ENCODE data around the gene PFKFB1. TPM values are rescaled to one million over a fixed set of nuclear protein-coding genes. Genes with fewer than 3 reads are reported as not detected.

The PFKFB1 gene
- total RNA-seq, 1 experiment from 2014 or later = 0.22 TPM

GRCh38 chrX:55026840-55027239 is 32.9 kb upstream of the PFKFB1 start:
- DNase-seq = no peak
- H3K4me3 ChIP-seq (ENCODE audit: low read length) = no peak overlapping the region
- no peaks in the 10 kb centered on the region for H3K9me2 ChIP-seq (replicated peaks; ENCODE audit: insufficient read depth, low read length)

GRCh38 chrX:55026143-55026542 is 32.2 kb upstream of the PFKFB1 start:
- Histone ChIP-seq H4K20me1 (ENCODE audit: insufficient read depth, low read depth, low read length) (no peaks in the 10 kb centered on the region), H3K4me3 (ENCODE audit: low read length) (no peak overlapping the region), H3K27ac (ENCODE audit: low read length) (no peak overlapping the region), H3K36me3 (ENCODE audit: insufficient read depth, low read length) (no peaks in the 10 kb centered on the region), H3K27me3 (ENCODE audit: low read length) (no peaks in the 10 kb centered on the region), H3K9me2 (replicated peaks; ENCODE audit: insufficient read depth, low read length) (no peaks in the 10 kb centered on the region), H3K9me3 (ENCODE audit: low read length) (no peaks in the 10 kb centered on the region), H2AFZ (ENCODE audit: low read length) (no peak overlapping the region), H3K4me1 (ENCODE audit: low read length) (no peaks in the 10 kb centered on the region), H3K9ac (ENCODE audit: low read length) (no peak overlapping the region), H3K79me2 (ENCODE audit: low read length) (no peaks in the 10 kb centered on the region), H3K4me2 (ENCODE audit: low read depth, low read length, poor library complexity, severe bottlenecking) (no peak overlapping the region)
- no peak for DNase-seq

More at GRCh38 chrX:55026840-55027239, 32.9 kb upstream of the PFKFB1 start:
- no peaks in the 10 kb centered on the region for H4K20me1 ChIP-seq (ENCODE audit: insufficient read depth, low read depth, low read length)
- no peaks in the 10 kb centered on the region for H3K36me3 ChIP-seq (ENCODE audit: insufficient read depth, low read length)
- H3K79me2 ChIP-seq (ENCODE audit: low read length) = no peaks in the 10 kb centered on the region
- H3K9ac ChIP-seq (ENCODE audit: low read length) = no peak overlapping the region
- no peaks in the 10 kb centered on the region for H3K4me1 ChIP-seq (ENCODE audit: low read length)
- H2AFZ ChIP-seq (ENCODE audit: low read length) = no peak overlapping the region
- no peaks in the 10 kb centered on the region for H3K27me3 ChIP-seq (ENCODE audit: low read length)
- no peak overlapping the region for H3K4me2 ChIP-seq (ENCODE audit: low read depth, low read length, poor library complexity, severe bottlenecking)
- no peaks in the 10 kb centered on the region for H3K9me3 ChIP-seq (ENCODE audit: low read length)
- no peak overlapping the region for H3K27ac ChIP-seq (ENCODE audit: low read length)

GRCh38 chrX:55014897-55015299 is 20.9 kb upstream of the PFKFB1 start:
- H3K4me2 ChIP-seq (ENCODE audit: low read depth, low read length, poor library complexity, severe bottlenecking) = no peak overlapping the region
- no peaks in the 10 kb centered on the region for H3K36me3 ChIP-seq (ENCODE audit: insufficient read depth, low read length)
- no peaks in the 10 kb centered on the region for H3K79me2 ChIP-seq (ENCODE audit: low read length)
- H3K4me1 ChIP-seq (ENCODE audit: low read length) = no peaks in the 10 kb centered on the region
- no peak overlapping the region for H2AFZ ChIP-seq (ENCODE audit: low read length)
- no peak overlapping the region for H3K9ac ChIP-seq (ENCODE audit: low read length)
- no peak overlapping the region for H3K4me3 ChIP-seq (ENCODE audit: low read length)
- no peaks in the 10 kb centered on the region; the same call in 1 of the 2 replicates for H3K9me3 ChIP-seq (ENCODE audit: low read length)
- H3K27ac ChIP-seq (ENCODE audit: low read length) = no peak overlapping the region
- DNase-seq = no peak
- H3K9me2 ChIP-seq (replicated peaks; ENCODE audit: insufficient read depth, low read length) = no peaks in the 10 kb centered on the region
- H3K27me3 ChIP-seq (ENCODE audit: low read length) = no peaks in the 10 kb centered on the region
- H4K20me1 ChIP-seq (ENCODE audit: insufficient read depth, low read depth, low read length) = no peaks in the 10 kb centered on the region

GRCh38 chrX:55011294-55011693 is 17.3 kb upstream of the PFKFB1 start:
- Histone ChIP-seq H2AFZ (ENCODE audit: low read length) (no peak overlapping the region), H3K9me3 (ENCODE audit: low read length) (no peaks in the 10 kb centered on the region; the same call in 1 of the 2 replicates), H3K4me3 (ENCODE audit: low read length) (no peak overlapping the region), H3K27me3 (ENCODE audit: low read length) (no peaks in the 10 kb centered on the region), H3K9me2 (replicated peaks; ENCODE audit: insufficient read depth, low read length) (no peaks in the 10 kb centered on the region), H3K4me1 (ENCODE audit: low read length) (no peaks in the 10 kb centered on the region), H3K27ac (ENCODE audit: low read length) (no peak overlapping the region), H3K9ac (ENCODE audit: low read length) (no peak overlapping the region), H4K20me1 (ENCODE audit: insufficient read depth, low read depth, low read length) (no peaks in the 10 kb centered on the region), H3K79me2 (ENCODE audit: low read length) (no peaks in the 10 kb centered on the region), H3K36me3 (ENCODE audit: insufficient read depth, low read length) (no peaks in the 10 kb centered on the region), H3K4me2 (ENCODE audit: low read depth, low read length, poor library complexity, severe bottlenecking) (no peak overlapping the region)
- DNase-seq = peak; percentile 58

- no peak for DNase-seq
- H3K4me2 ChIP-seq (ENCODE audit: low read depth, low read length, poor library complexity, severe bottlenecking) = no peak overlapping the region
Measured at GRCh38 chrX:55008571-55009358, 14.8 kb upstream of the PFKFB1 start.

GRCh38 chrX:55007656-55008055 is 13.7 kb upstream of the PFKFB1 start:
- peaks cover 7% of the 10 kb centered on the region; the same call in 1 of the 2 replicates for H3K36me3 ChIP-seq (ENCODE audit: insufficient read depth, low read length)
- no peaks in the 10 kb centered on the region for H3K27me3 ChIP-seq (ENCODE audit: low read length)
- no peaks in the 10 kb centered on the region for H3K4me1 ChIP-seq (ENCODE audit: low read length)
- H3K4me3 ChIP-seq (ENCODE audit: low read length) = no peak overlapping the region
- no peaks in the 10 kb centered on the region for H3K79me2 ChIP-seq (ENCODE audit: low read length)
- DNase-seq = no peak
- H3K9me2 ChIP-seq (replicated peaks; ENCODE audit: insufficient read depth, low read length) = no peaks in the 10 kb centered on the region
- no peak overlapping the region for H2AFZ ChIP-seq (ENCODE audit: low read length)
- no peak overlapping the region for H3K4me2 ChIP-seq (ENCODE audit: low read depth, low read length, poor library complexity, severe bottlenecking)
- H4K20me1 ChIP-seq (ENCODE audit: insufficient read depth, low read depth, low read length) = no peaks in the 10 kb centered on the region
- no peak overlapping the region for H3K27ac ChIP-seq (ENCODE audit: low read length)
- H3K9ac ChIP-seq (ENCODE audit: low read length) = no peak overlapping the region
- H3K9me3 ChIP-seq (ENCODE audit: low read length) = no peaks in the 10 kb centered on the region

More at GRCh38 chrX:55008571-55009358, 14.8 kb upstream of the PFKFB1 start:
- Histone ChIP-seq H2AFZ (ENCODE audit: low read length) (no peak overlapping the region), H3K27ac (ENCODE audit: low read length) (no peak overlapping the region), H3K4me3 (ENCODE audit: low read length) (no peak overlapping the region), H3K27me3 (ENCODE audit: low read length) (no peaks in the 10 kb centered on the region), H3K79me2 (ENCODE audit: low read length) (no peaks in the 10 kb centered on the region), H3K9me3 (ENCODE audit: low read length) (no peaks in the 10 kb centered on the region; the same call in 1 of the 2 replicates), H4K20me1 (ENCODE audit: insufficient read depth, low read depth, low read length) (no peaks in the 10 kb centered on the region), H3K9me2 (replicated peaks; ENCODE audit: insufficient read depth, low read length) (no peaks in the 10 kb centered on the region), H3K9ac (ENCODE audit: low read length) (no peak overlapping the region), H3K36me3 (ENCODE audit: insufficient read depth, low read length) (peaks cover 2% of the 10 kb centered on the region; the same call in 1 of the 2 replicates), H3K4me1 (ENCODE audit: low read length) (no peaks in the 10 kb centered on the region)

- Histone ChIP-seq H3K4me1 (ENCODE audit: low read length) (no peaks in the 10 kb centered on the region), H3K9ac (ENCODE audit: low read length) (no peak overlapping the region), H3K79me2 (ENCODE audit: low read length) (no peaks in the 10 kb centered on the region), H2AFZ (ENCODE audit: low read length) (no peak overlapping the region), H3K9me3 (ENCODE audit: low read length) (no peaks in the 10 kb centered on the region), H3K27me3 (ENCODE audit: low read length) (no peaks in the 10 kb centered on the region), H3K36me3 (ENCODE audit: insufficient read depth, low read length) (peaks cover 7% of the 10 kb centered on the region; the same call in 1 of the 2 replicates), H3K4me2 (ENCODE audit: low read depth, low read length, poor library complexity, severe bottlenecking) (no peak overlapping the region), H3K4me3 (ENCODE audit: low read length) (no peak overlapping the region), H3K27ac (ENCODE audit: low read length) (no peak overlapping the region), H3K9me2 (replicated peaks; ENCODE audit: insufficient read depth, low read length) (no peaks in the 10 kb centered on the region), H4K20me1 (ENCODE audit: insufficient read depth, low read depth, low read length) (no peaks in the 10 kb centered on the region)
- DNase-seq = no peak
Measured at GRCh38 chrX:55006827-55007621, 13.0 kb upstream of the PFKFB1 start.

- H3K4me2 ChIP-seq (ENCODE audit: low read depth, low read length, poor library complexity, severe bottlenecking) = no peak overlapping the region
- no peaks in the 10 kb centered on the region for H4K20me1 ChIP-seq (ENCODE audit: insufficient read depth, low read depth, low read length)
- H3K9me3 ChIP-seq (ENCODE audit: low read length) = no peaks in the 10 kb centered on the region
- peaks cover 10% of the 10 kb centered on the region for H3K4me1 ChIP-seq (ENCODE audit: low read length)
- no peak overlapping the region for H3K27ac ChIP-seq (ENCODE audit: low read length)
- no peaks in the 10 kb centered on the region for H3K27me3 ChIP-seq (ENCODE audit: low read length)
- peaks cover 7% of the 10 kb centered on the region; the same call in 1 of the 2 replicates for H3K36me3 ChIP-seq (ENCODE audit: insufficient read depth, low read length)
- no peak for DNase-seq
- no peak overlapping the region for H2AFZ ChIP-seq (ENCODE audit: low read length)
- peaks cover 13% of the 10 kb centered on the region for H3K79me2 ChIP-seq (ENCODE audit: low read length)
- no peak overlapping the region for H3K4me3 ChIP-seq (ENCODE audit: low read length)
- H3K9ac ChIP-seq (ENCODE audit: low read length) = no peak overlapping the region
- no peaks in the 10 kb centered on the region for H3K9me2 ChIP-seq (replicated peaks; ENCODE audit: insufficient read depth, low read length)
Measured at GRCh38 chrX:55005256-55005655, 11.3 kb upstream of the PFKFB1 start.
